ENCODE results near the gene PIGN.

DNA sequence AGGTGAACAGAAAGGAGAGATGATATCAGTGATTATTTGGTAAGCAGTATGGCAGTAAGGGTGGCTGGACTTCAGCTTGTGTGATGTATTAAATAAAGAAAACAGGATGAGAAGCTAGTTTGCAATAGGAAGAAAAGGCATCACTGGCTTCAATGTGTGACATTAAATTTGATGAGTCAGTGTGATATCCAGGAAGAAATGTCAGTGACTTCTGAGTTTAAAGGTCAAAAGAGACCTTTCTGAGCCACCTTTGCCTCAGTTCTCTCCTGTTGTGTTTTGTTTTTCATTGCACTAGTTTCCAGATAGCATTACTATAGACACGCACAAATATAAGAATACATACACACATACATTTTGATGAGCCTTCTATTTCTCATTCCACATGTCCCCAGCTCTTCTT, 105.6 kb downstream of the PIGN start:
- TF ChIP-seq POLR2AphosphoS5 (IDR thresholded peaks at IDR 0.05) (no peak), EP300 (IDR thresholded peaks at IDR 0.05) (no peak), POLR2A (IDR thresholded peaks at IDR 0.05) (no peak)
